Endothelial cell of umbilical vein (primary cell): ENCODE measurements around the gene ARGFX. TPM values are rescaled to one million over a fixed set of nuclear protein-coding genes. Genes with fewer than 3 reads are reported as not detected.

ENCODE experiments used
- BruUV-seq: library from RNA; stranded (reverse); fragments of 400-500 nt; replicated peaks from 2 replicates; lab custom pipeline; 2021; lab: Mats Ljungman, UMichigan
- CTCF ChIA-PET: fragments of 300-600, 350-600 bp; sonication (Branson Sonifier 250); formaldehyde crosslinking; loops from one replicate; lab custom pipeline; 2021; ENCODE audit warnings: antibody characterized with exemption, inconsistent platforms; lab: Charles Lee
- POLR2A ChIA-PET: fragments of 300-600, 350-600 bp; sonication (Branson Sonifier 250); formaldehyde crosslinking; loops from one replicate; lab custom pipeline; 2021; ENCODE audit warnings: antibody characterized with exemption, inconsistent platforms; lab: Charles Lee
- DNase-seq: peaks from one replicate; pipeline ENCODE4 v3.0.0-alpha.2; 2011; ENCODE audit warnings: low read depth, low spot score
- FAIRE-seq: peaks from 2 replicates; lab custom pipeline; 2011; peaks lifted over from hg19 to GRCh38; lab: Jason Lieb, UNC
- H2AFZ ChIP-seq: 2 replicates; pipeline ENCODE4 v1.6.0; 2012; ENCODE audit warnings: low read depth, low read length, control low read depth, inconsistent platforms
- H3K27ac ChIP-seq: 2 replicates; pipeline ENCODE4 v1.5.1; 2011; ENCODE audit warnings: low read depth, mild to moderate bottlenecking, control low read depth, low read length, moderate library complexity; ENCODE audit not compliant: insufficient read depth
- H3K27me3 ChIP-seq, 2 experiments: 2 replicates each; pipeline versions ENCODE4 v1.6.0 to v1.6.1; 2011; ENCODE audit warnings: low read length in 2 of 2, mixed read lengths in 1 of 2; ENCODE audit not compliant: control insufficient read depth in 2 of 2, insufficient read depth in 2 of 2
- H3K36me3 ChIP-seq, 2 experiments: 2 replicates in 1 of 2; 3 replicates in 1 of 2; pipeline ENCODE4 v1.5.1; 2011; ENCODE audit warnings: low read length in 2 of 2, mild to moderate bottlenecking in 1 of 2, moderate library complexity in 1 of 2; ENCODE audit not compliant: control insufficient read depth in 2 of 2, insufficient read depth in 2 of 2; ENCODE audit errors: extremely low read depth in 1 of 2
- H3K4me1 ChIP-seq: 3 replicates; pipeline ENCODE4 v1.5.1; 2011; ENCODE audit warnings: mild to moderate bottlenecking, low read length; ENCODE audit not compliant: control insufficient read depth, insufficient read depth; ENCODE audit errors: extremely low read depth
- H3K4me2 ChIP-seq: 2 replicates; pipeline ENCODE4 v1.6.1; 2011; ENCODE audit warnings: low read length, control low read depth, mixed read lengths; ENCODE audit not compliant: insufficient read depth
- H3K4me3 ChIP-seq, 3 experiments: fragments of 200-600 bp in 1 of 3; sonication (generic), shearing (Covaris generic) in 1 of 3; replicated peaks in 1 of 3; 2 replicates each; pipeline ENCODE4 v1.5.1; 2011 to 2016; ENCODE audit warnings: control low read depth in 3 of 3, low read length in 3 of 3, mild to moderate bottlenecking in 2 of 3, inconsistent platforms in 1 of 3, low read depth in 1 of 3, moderate library complexity in 1 of 3; ENCODE audit not compliant: insufficient read depth in 1 of 3
- H3K79me2 ChIP-seq: 2 replicates; pipeline ENCODE4 v1.6.0; 2012; ENCODE audit warnings: low read length, inconsistent platforms; ENCODE audit not compliant: control insufficient read depth, insufficient read depth
- H3K9ac ChIP-seq: replicated peaks from 2 replicates; pipeline ENCODE3; 2011; ENCODE audit warnings: low read length, control low read depth; ENCODE audit not compliant: insufficient read depth; ENCODE audit errors: extremely low read depth
- H3K9me1 ChIP-seq: replicated peaks from 3 replicates; pipeline ENCODE4 v1.6.0; 2011; ENCODE audit warnings: mild to moderate bottlenecking, low read length; ENCODE audit not compliant: control insufficient read depth, insufficient read depth; ENCODE audit errors: extremely low read depth
- H3K9me3 ChIP-seq: replicated peaks from 2 replicates; pipeline ENCODE4 v1.5.1; 2012; ENCODE audit warnings: low read length, inconsistent platforms; ENCODE audit not compliant: control insufficient read depth, insufficient read depth
- H4K20me1 ChIP-seq: replicated peaks from 2 replicates; pipeline ENCODE3; 2011; ENCODE audit warnings: mild to moderate bottlenecking, low read length; ENCODE audit not compliant: control insufficient read depth, insufficient read depth; ENCODE audit errors: extremely low read depth
- EZH2 ChIP-seq: IDR thresholded peaks from 2 replicates; pipeline ENCODE4 v1.6.1; 2012; ENCODE audit warnings: borderline replicate concordance, low read depth, mild to moderate bottlenecking, moderate library complexity, low read length, inconsistent platforms; ENCODE audit not compliant: severe bottlenecking
- FOS ChIP-seq: IDR thresholded peaks from 2 replicates; pipeline ENCODE4 v1.6.1; 2011; ENCODE audit warnings: mild to moderate bottlenecking, low read length, moderate library complexity, borderline replicate concordance; ENCODE audit not compliant: insufficient read depth
- GATA2 ChIP-seq: IDR thresholded peaks from 2 replicates; pipeline ENCODE4 v1.7.0; 2011; ENCODE audit warnings: low read depth, mild to moderate bottlenecking, moderate library complexity, mixed read lengths, low read length; ENCODE audit not compliant: insufficient read length, insufficient read depth
- JUN ChIP-seq: IDR thresholded peaks from 2 replicates; pipeline ENCODE4 v1.6.1; 2011; ENCODE audit warnings: borderline replicate concordance, low read depth; ENCODE audit not compliant: insufficient read length, insufficient read depth
- MAX ChIP-seq: IDR thresholded peaks from 2 replicates; pipeline ENCODE4 v1.6.1; 2011; ENCODE audit not compliant: insufficient read depth, insufficient read length
- MYC ChIP-seq: IDR thresholded peaks from one replicate; pipeline ENCODE4 v1.6.1; 2011; ENCODE audit warnings: mild to moderate bottlenecking, low read depth, low read length
- POLR2A ChIP-seq: IDR thresholded peaks from 2 replicates; pipeline ENCODE4 v1.6.1; 2012; ENCODE audit warnings: low read depth, mild to moderate bottlenecking, control low read depth, low read length
- POLR2AphosphoS5 ChIP-seq: IDR thresholded peaks from 2 replicates; pipeline ENCODE4 v1.6.1; 2012; ENCODE audit warnings: low read depth, mild to moderate bottlenecking, control low read depth, low read length, moderate library complexity; ENCODE audit not compliant: insufficient read depth
- dilution Hi-C: fragments of 300-500 bp; cut with MboI; formaldehyde crosslinking; loops from one replicate; pipeline ENCODE4 v1.15.0; 2019; ENCODE audit warnings: low sequenced_read_pairs; ENCODE audit not compliant: extremely low pct_ligation_motif_present
- intact Hi-C: fragments of 100-400 bp; cut with micrococcal nuclease; formaldehyde crosslinking; loops from one replicate; pipeline ENCODE4 v1.10.0; 2022
- polyA plus RNA-seq, 4 experiments: library from polyadenylated mRNA; depleted of rRNA in 3 of 4; stranded (reverse) in 3 of 4; unstranded in 1 of 4; fragments of >200 nt; gene quantifications; 2 replicates each; pipeline versions ENCODE4 v1.2.1 to v1.2.3, GENCODE V29; 2011 to 2012; ENCODE audit warnings: missing spikeins in 1 of 4
- total RNA-seq: library from RNA; stranded (reverse); gene quantifications from 2 replicates; pipeline ENCODE4 v1.2.3, GENCODE V29; 2021
- TF ChIP-seq, protein P1 (sequence below), 2 donors: IDR thresholded peaks; 1 replicate in 1 of 2; 2 replicates in 1 of 2; pipeline ENCODE4 v1.5.1; 2011; ENCODE audit warnings: low read length in 2 of 2, mild to moderate bottlenecking in 2 of 2, moderate library complexity in 2 of 2, control low read depth in 1 of 2, inconsistent platforms in 1 of 2, low read depth in 1 of 2; ENCODE audit not compliant: insufficient read depth in 1 of 2; ENCODE audit errors: extremely low read depth in 1 of 2

ARGFX gene
- total and polyA plus RNA-seq, 2 donors (not counting 3 experiments of a cell fraction or from before 2014, with no cell fraction given), result not detected

DNA sequence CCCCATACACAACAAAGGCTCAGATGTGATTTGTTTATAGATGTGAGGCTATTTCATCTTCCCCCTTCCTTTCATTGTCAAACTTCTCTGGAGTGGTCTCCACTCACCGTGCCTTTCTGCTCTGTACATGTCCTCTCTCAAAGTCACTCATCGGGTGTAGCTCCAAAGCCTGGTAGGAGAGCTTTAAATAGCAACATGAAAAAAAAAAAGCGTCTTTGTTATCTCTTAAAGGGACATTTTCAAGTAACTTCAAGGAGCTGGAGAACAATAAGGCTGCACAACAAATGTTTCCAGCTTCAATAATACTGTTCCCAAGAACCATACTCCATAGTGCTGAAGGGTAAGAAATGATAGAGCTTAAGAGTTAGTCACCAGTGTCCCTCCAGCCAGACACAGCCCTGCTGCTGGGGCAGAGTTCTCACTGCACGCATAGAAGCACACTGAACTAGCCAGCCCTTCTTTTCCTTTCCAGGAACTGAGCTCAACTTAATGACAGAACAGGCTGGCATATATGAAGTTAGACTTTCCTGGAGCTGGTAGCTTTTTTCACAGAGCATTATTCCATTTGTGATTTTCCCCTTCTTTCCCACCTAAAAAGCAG, 33.6 kb downstream of the ARGFX start:
- H3K9ac ChIP-seq, result no peak overlapping the region
- BruUV-seq, result no TSS peak
- H3K9me1 ChIP-seq, result no peaks in the 10 kb centered on the region
- CTCF ChIA-PET, result interaction anchor here (0.9 to 1.1 kb wide), 3 partner anchors 15 to 54 kb away, joined by 3 to 4 read pairs (median 3); no protein-coding TSS in a partner anchor
- FAIRE-seq (no peak), DNase-seq (peak; percentile 6)
- H3K4me3 ChIP-seq, result no peak overlapping the region
- H3K9me3 ChIP-seq, result no peaks in the 10 kb centered on the region
- H3K36me3 ChIP-seq, result no peaks in the 10 kb centered on the region
- H3K27ac ChIP-seq, result no peak overlapping the region
- no peak overlapping the region for H2AFZ ChIP-seq
- dilution Hi-C loops (no loop called here), intact Hi-C loops (no loop called here)
- no peaks in the 10 kb centered on the region for H3K79me2 ChIP-seq
- no peaks in the 10 kb centered on the region for H3K4me1 ChIP-seq
- no peak for TF ChIP-seq POLR2A
- no peak for TF ChIP-seq EZH2
- TF ChIP-seq JUN, result no peak
- TF ChIP-seq FOS, result no peak
- no peak for TF ChIP-seq MAX
- TF ChIP-seq MYC, result no peak
- TF ChIP-seq POLR2AphosphoS5, result no peak
- no peak for TF ChIP-seq GATA2
- TF ChIP-seq, protein P1, sequence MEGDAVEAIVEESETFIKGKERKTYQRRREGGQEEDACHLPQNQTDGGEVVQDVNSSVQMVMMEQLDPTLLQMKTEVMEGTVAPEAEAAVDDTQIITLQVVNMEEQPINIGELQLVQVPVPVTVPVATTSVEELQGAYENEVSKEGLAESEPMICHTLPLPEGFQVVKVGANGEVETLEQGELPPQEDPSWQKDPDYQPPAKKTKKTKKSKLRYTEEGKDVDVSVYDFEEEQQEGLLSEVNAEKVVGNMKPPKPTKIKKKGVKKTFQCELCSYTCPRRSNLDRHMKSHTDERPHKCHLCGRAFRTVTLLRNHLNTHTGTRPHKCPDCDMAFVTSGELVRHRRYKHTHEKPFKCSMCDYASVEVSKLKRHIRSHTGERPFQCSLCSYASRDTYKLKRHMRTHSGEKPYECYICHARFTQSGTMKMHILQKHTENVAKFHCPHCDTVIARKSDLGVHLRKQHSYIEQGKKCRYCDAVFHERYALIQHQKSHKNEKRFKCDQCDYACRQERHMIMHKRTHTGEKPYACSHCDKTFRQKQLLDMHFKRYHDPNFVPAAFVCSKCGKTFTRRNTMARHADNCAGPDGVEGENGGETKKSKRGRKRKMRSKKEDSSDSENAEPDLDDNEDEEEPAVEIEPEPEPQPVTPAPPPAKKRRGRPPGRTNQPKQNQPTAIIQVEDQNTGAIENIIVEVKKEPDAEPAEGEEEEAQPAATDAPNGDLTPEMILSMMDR (IDR thresholded peaks at IDR 0.05; ENCODE audit: extremely low read depth in 1 of 2, insufficient read depth in 1 of 2, low read depth in 1 of 2, low read length in 2 of 2), result no peak
- H3K4me2 ChIP-seq, result no peak overlapping the region
- no peaks in the 10 kb centered on the region for H4K20me1 ChIP-seq
- POLR2A ChIA-PET, result no interaction called here
- peaks cover 0 to 2% of the 10 kb centered on the region in 2 experiments for H3K27me3 ChIP-seq
